Panc1 (cell line): ENCODE measurements around the gene B9D1. TPM values are rescaled to one million over a fixed set of nuclear protein-coding genes. Genes with fewer than 3 reads are reported as not detected.

ENCODE experiments used
- ATAC-seq: fragments of 200-7000 bp; cut with Tn5 transposase; 2 replicates; pipeline ENCODE4 v1.9.1; 2020; ENCODE audit warnings: mild to moderate bottlenecking, moderate library complexity
- BruUV-seq: library from RNA; stranded (reverse); fragments of 400-500 nt; replicated peaks from 2 replicates; lab custom pipeline; 2021; lab: Mats Ljungman, UMichigan
- CTCF ChIA-PET: fragments of 300-600 bp; sonication (Branson Sonifier 250); formaldehyde crosslinking; loops from one replicate; lab custom pipeline; 2022; ENCODE audit warnings: antibody characterized with exemption; lab: Charles Lee
- POLR2A ChIA-PET: fragments of 300-600 bp; sonication (Branson Sonifier 250); formaldehyde crosslinking; loops from one replicate; lab custom pipeline; 2022; ENCODE audit warnings: antibody characterized with exemption; lab: Charles Lee
- DNase-seq: peaks from one replicate; pipeline ENCODE4 v3.0.0-alpha.2; 2010; ENCODE audit warnings: low read depth, low spot score
- H3K27ac ChIP-seq: 2 replicates; pipeline ENCODE4 v1.5.1; 2011; ENCODE audit warnings: mild to moderate bottlenecking, low read length, inconsistent platforms
- H3K27me3 ChIP-seq: fragments of 200-500 bp; sonication (Bioruptor generic); 2 replicates; pipeline ENCODE4 v1.6.0; 2014; ENCODE audit warnings: low read length, inconsistent platforms; ENCODE audit not compliant: control insufficient read depth, insufficient read depth
- H3K36me3 ChIP-seq: fragments of 200-500 bp; sonication (Bioruptor generic); 2 replicates; pipeline ENCODE4 v1.5.1; 2014; ENCODE audit warnings: inconsistent platforms, mild to moderate bottlenecking, low read length, moderate library complexity; ENCODE audit not compliant: control insufficient read depth, insufficient read depth
- H3K4me1 ChIP-seq: 2 replicates; pipeline ENCODE4 v1.5.1; 2011; ENCODE audit warnings: inconsistent platforms, mild to moderate bottlenecking, low read length, moderate library complexity; ENCODE audit not compliant: control insufficient read depth, insufficient read depth
- H3K4me3 ChIP-seq, 2 experiments: 2 replicates each; pipeline ENCODE4 v1.5.1; 2011 to 2012; ENCODE audit warnings: low read depth in 2 of 2, low read length in 2 of 2, mild to moderate bottlenecking in 2 of 2, inconsistent platforms in 1 of 2, moderate library complexity in 1 of 2
- H3K9me3 ChIP-seq: fragments of 200-500 bp; sonication (Bioruptor generic); 2 replicates; pipeline ENCODE4 v1.5.1; 2014; ENCODE audit warnings: low read depth, mild to moderate bottlenecking, inconsistent platforms, low read length, moderate library complexity; ENCODE audit not compliant: control insufficient read depth, insufficient read depth
- POLR2AphosphoS5 ChIP-seq: IDR thresholded peaks from 2 replicates; pipeline ENCODE4 v1.6.1; 2012; ENCODE audit warnings: mild to moderate bottlenecking, low read depth, low read length, moderate library complexity
- REST ChIP-seq, 2 experiments: IDR thresholded peaks; 2 replicates each; pipeline ENCODE4 v1.6.1; 2011 to 2012; ENCODE audit warnings: low read depth in 2 of 2, control low read depth in 1 of 2, low read length in 1 of 2, mild to moderate bottlenecking in 1 of 2, moderate library complexity in 1 of 2; ENCODE audit not compliant: insufficient read depth in 1 of 2
- SIN3A ChIP-seq: IDR thresholded peaks from 2 replicates; pipeline ENCODE4 v1.6.1; 2012; ENCODE audit warnings: low read depth, mild to moderate bottlenecking, low read length, moderate library complexity, borderline replicate concordance; ENCODE audit not compliant: insufficient read depth
- TCF7L2 ChIP-seq: IDR thresholded peaks from 2 replicates; pipeline ENCODE4 v1.6.1; 2011; ENCODE audit warnings: mild to moderate bottlenecking, low read depth, low read length, inconsistent platforms
- in situ Hi-C: cut with HindIII; loops from 2 replicates; pipeline ENCODE4 v1.10.0; 2016; ENCODE audit warnings: low sequenced_read_pairs, low pct_unique_long_range_greater_than_20kb
- intact Hi-C: fragments of 100-400 bp; cut with micrococcal nuclease; formaldehyde crosslinking; loops from one replicate; pipeline ENCODE4 v1.10.0; 2022; ENCODE audit not compliant: unreplicated experiment
- total RNA-seq: library from RNA; stranded (reverse); gene quantifications from one replicate; pipeline ENCODE4 v1.2.1, GENCODE V29; 2021; ENCODE audit not compliant: unreplicated experiment
- TF ChIP-seq, protein P1 (sequence below): fragments of 450-650 bp; IDR thresholded peaks from 2 replicates; pipeline ENCODE4 v1.5.1; 2017; ENCODE audit warnings: mild to moderate bottlenecking

B9D1 gene
- total RNA-seq, 1 experiment from 2014 or later = 19.1 TPM

GRCh38 chr17:19311421-19312215 is 50.9 kb downstream of the B9D1 start:
- CTCF ChIA-PET = no interaction called here
- no peaks in the 10 kb centered on the region; the same call in 1 of the 2 replicates for H3K36me3 ChIP-seq
- H3K4me3 ChIP-seq = no peak overlapping the region
- TF ChIP-seq, protein P1, sequence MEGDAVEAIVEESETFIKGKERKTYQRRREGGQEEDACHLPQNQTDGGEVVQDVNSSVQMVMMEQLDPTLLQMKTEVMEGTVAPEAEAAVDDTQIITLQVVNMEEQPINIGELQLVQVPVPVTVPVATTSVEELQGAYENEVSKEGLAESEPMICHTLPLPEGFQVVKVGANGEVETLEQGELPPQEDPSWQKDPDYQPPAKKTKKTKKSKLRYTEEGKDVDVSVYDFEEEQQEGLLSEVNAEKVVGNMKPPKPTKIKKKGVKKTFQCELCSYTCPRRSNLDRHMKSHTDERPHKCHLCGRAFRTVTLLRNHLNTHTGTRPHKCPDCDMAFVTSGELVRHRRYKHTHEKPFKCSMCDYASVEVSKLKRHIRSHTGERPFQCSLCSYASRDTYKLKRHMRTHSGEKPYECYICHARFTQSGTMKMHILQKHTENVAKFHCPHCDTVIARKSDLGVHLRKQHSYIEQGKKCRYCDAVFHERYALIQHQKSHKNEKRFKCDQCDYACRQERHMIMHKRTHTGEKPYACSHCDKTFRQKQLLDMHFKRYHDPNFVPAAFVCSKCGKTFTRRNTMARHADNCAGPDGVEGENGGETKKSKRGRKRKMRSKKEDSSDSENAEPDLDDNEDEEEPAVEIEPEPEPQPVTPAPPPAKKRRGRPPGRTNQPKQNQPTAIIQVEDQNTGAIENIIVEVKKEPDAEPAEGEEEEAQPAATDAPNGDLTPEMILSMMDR = no peak
- TF ChIP-seq POLR2AphosphoS5 (no peak), REST (IDR thresholded peaks at IDR 0.05; ENCODE audit: insufficient read depth in 1 of 2, low read depth in 2 of 2, low read length in 1 of 2) (no peak), SIN3A (no peak), TCF7L2 (no peak)
- in situ Hi-C loops (no loop called here), intact Hi-C loops (no loop called here)
- H3K9me3 ChIP-seq = no peaks in the 10 kb centered on the region
- ATAC-seq (no peak), DNase-seq (no peak)
- H3K27me3 ChIP-seq = no peaks in the 10 kb centered on the region
- no TSS peak for BruUV-seq
- no peak overlapping the region for H3K27ac ChIP-seq
- POLR2A ChIA-PET = no interaction called here
- no peaks in the 10 kb centered on the region for H3K4me1 ChIP-seq

DNA sequence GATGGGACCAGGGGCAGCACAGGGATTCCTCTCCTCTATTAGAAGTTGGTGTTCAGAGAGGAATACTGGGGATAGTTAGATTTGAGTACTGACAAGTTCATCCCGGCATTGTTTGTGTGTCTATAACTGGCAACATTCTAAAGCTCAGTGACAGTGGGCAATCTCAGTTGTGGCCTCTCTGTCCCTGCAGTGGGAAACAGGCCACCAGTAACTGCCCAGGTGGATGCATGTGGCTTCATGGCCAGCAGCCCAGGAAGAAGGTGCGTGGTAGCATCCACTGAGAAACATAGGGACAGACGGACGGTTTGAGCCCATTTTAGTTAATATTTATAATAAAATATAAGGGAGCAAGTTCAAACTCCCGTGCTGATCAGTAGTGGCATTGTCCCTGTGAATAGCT is 51.5 kb downstream of the B9D1 start:
- DNase-seq = no peak
- POLR2A ChIA-PET = no interaction called here
- Histone ChIP-seq H3K9me3 (no peaks in the 10 kb centered on the region), H3K27ac (no peak overlapping the region), H3K4me1 (no peaks in the 10 kb centered on the region), H3K4me3 (no peak overlapping the region), H3K27me3 (no peaks in the 10 kb centered on the region), H3K36me3 (no peaks in the 10 kb centered on the region; the same call in 1 of the 2 replicates)
- CTCF ChIA-PET = no interaction called here
- intact Hi-C loops (no loop called here), in situ Hi-C loops (no loop called here)
- no peak for ATAC-seq
- TF ChIP-seq, protein P1 = no peak
- TF ChIP-seq SIN3A = no peak
- TF ChIP-seq TCF7L2 = no peak
- TF ChIP-seq REST (IDR thresholded peaks at IDR 0.05; ENCODE audit: insufficient read depth in 1 of 2, low read depth in 2 of 2, low read length in 1 of 2) = no peak
- TF ChIP-seq POLR2AphosphoS5 = no peak
- no TSS peak for BruUV-seq
